ENCODE data around the gene DYSF.

DNA sequence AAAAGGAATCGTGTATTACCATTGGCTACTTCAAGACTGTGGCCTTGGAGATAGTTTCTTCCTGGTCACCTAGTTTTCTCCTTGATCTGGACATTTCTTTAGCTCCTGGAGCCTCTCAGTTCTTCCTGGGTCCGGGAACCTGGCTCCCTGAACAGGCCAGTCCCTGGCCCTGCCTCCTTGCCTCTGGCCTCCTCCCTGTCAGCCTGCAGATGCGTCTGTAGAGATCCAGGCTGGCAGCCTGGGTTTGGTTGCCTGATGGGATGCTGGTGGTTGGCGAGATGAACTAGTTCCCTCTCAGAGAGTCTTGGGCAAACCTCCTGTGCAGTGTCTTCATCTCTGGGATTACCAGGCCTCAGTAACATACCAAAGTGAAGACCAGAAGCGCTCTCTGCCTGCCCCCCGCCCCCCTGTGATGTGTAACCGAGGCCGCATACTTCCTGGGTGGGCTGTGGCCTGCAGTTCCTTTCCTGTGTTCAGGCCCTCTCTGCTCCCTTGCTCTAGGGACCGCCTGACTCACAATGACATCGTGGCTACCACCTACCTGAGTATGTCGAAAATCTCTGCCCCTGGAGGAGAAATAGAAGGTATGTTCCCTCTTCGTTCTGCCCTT, 85.4 kb downstream of the DYSF start:
- TF ChIP-seq CTCF (conservative IDR thresholded peaks at IDR 0.05; ENCODE audit: low read depth, low read length) (no peak), EZH2 (IDR thresholded peaks at IDR 0.05; ENCODE audit: borderline replicate concordance, low read depth, low read length, poor library complexity, severe bottlenecking) (no peak)
